HEK293 (cell line): ENCODE results near the gene CALM3.

Experiments used
- CTCF ChIA-PET: fragments of 350-600 bp; formaldehyde crosslinking; extraction: SDS; loops from one replicate; lab custom pipeline; 2021; ENCODE audit warnings: antibody characterized with exemption; lab: Yijun Ruan, JAX
- POLR2A ChIA-PET: fragments of 300-600 bp; formaldehyde crosslinking; extraction: SDS; loops from one replicate; lab custom pipeline; 2020; ENCODE audit warnings: antibody characterized with exemption, inconsistent platforms; lab: Yijun Ruan, JAX
- H3K27ac ChIP-seq: fragments of 200-500 bp; sonication (Bioruptor generic); 2 replicates; pipeline ENCODE4 v1.5.1; 2014; ENCODE audit warnings: low read depth, low read length, control low read depth, inconsistent platforms; ENCODE audit errors: extremely low read depth
- H3K36me3 ChIP-seq, 2 experiments: fragments of 200-500 bp in 1 of 2; sonication (Bioruptor generic) in 1 of 2; 1 replicate in 1 of 2; 2 replicates in 1 of 2; pipeline ENCODE4 v1.5.1; 2014 to 2017; ENCODE audit warnings: inconsistent platforms in 2 of 2, low read length in 2 of 2; ENCODE audit not compliant: control insufficient read depth in 2 of 2, insufficient read depth in 1 of 2
- H3K4me1 ChIP-seq: fragments of 200-500 bp; sonication (Bioruptor generic); 2 replicates; pipeline ENCODE4 v1.5.1; 2014; ENCODE audit warnings: mild to moderate bottlenecking, low read length, inconsistent platforms; ENCODE audit not compliant: control insufficient read depth, insufficient read depth
- H3K4me3 ChIP-seq: 2 replicates; pipeline ENCODE4 v1.5.1; 2011; ENCODE audit warnings: low read depth, mild to moderate bottlenecking, control low read depth, low read length, moderate library complexity
- H3K9me3 ChIP-seq: fragments of 200-500 bp; sonication (Bioruptor generic); 2 replicates; pipeline ENCODE4 v1.5.1; 2014; ENCODE audit warnings: low read depth, low read length, inconsistent platforms; ENCODE audit not compliant: control insufficient read depth, insufficient read depth
- ATF2 ChIP-seq: fragments of 450-650 bp; formaldehyde crosslinking; IDR thresholded peaks from 2 replicates; pipeline ENCODE4 v1.5.1; 2016; ENCODE audit warnings: missing biosample characterization, missing genetic modification characterization, low read depth
- BCL11A ChIP-seq: fragments of 450-650 bp; formaldehyde crosslinking; IDR thresholded peaks from 2 replicates; pipeline ENCODE4 v1.5.1; 2016; ENCODE audit warnings: low read depth, missing biosample characterization, missing genetic modification characterization
- EGR2 ChIP-seq: fragments of 450-650 bp; formaldehyde crosslinking; IDR thresholded peaks from 2 replicates; pipeline ENCODE4 v1.5.1; 2016; ENCODE audit warnings: low read depth, missing biosample characterization, missing genetic modification characterization
- KLF10 ChIP-seq: fragments of 450-650 bp; IDR thresholded peaks from 2 replicates; pipeline ENCODE4 v1.5.1; 2018; ENCODE audit warnings: missing biosample characterization, mild to moderate bottlenecking, missing genetic modification characterization
- MZF1 ChIP-seq: fragments of 450-650 bp; formaldehyde crosslinking; IDR thresholded peaks from 2 replicates; pipeline ENCODE4 v1.5.1; 2017; ENCODE audit warnings: missing biosample characterization, missing genetic modification characterization, borderline replicate concordance
- PRDM6 ChIP-seq: fragments of 450-650 bp; formaldehyde crosslinking; IDR thresholded peaks from 2 replicates; pipeline ENCODE4 v1.5.1; 2017; ENCODE audit warnings: missing biosample characterization, missing genetic modification characterization
- SCRT2 ChIP-seq: fragments of 450-650 bp; formaldehyde crosslinking; IDR thresholded peaks from 2 replicates; pipeline ENCODE4 v1.5.1; 2016; ENCODE audit warnings: missing biosample characterization, missing genetic modification characterization
- SETDB1 ChIP-seq: IDR thresholded peaks from one replicate; pipeline ENCODE4 v1.6.1; 2017; ENCODE audit warnings: mild to moderate bottlenecking, low read length, moderate library complexity, mixed read lengths; ENCODE audit not compliant: insufficient read length
- SP7 ChIP-seq: fragments of 450-650 bp; formaldehyde crosslinking; IDR thresholded peaks from 2 replicates; pipeline ENCODE4 v1.5.1; 2016; ENCODE audit warnings: missing biosample characterization, missing genetic modification characterization
- ZFP37 ChIP-seq: fragments of 450-650 bp; formaldehyde crosslinking; IDR thresholded peaks from 2 replicates; pipeline ENCODE4 v1.5.1; 2016; ENCODE audit warnings: missing biosample characterization, missing genetic modification characterization
- ZNF112 ChIP-seq: fragments of 450-650 bp; formaldehyde crosslinking; IDR thresholded peaks from 2 replicates; pipeline ENCODE4 v1.5.0; 2017; ENCODE audit warnings: missing biosample characterization, missing genetic modification characterization
- ZNF133 ChIP-seq: fragments of 450-650 bp; formaldehyde crosslinking; IDR thresholded peaks from 2 replicates; pipeline ENCODE4 v1.5.1; 2016; ENCODE audit warnings: missing biosample characterization, missing genetic modification characterization
- ZNF184 ChIP-seq: fragments of 450-650 bp; IDR thresholded peaks from 2 replicates; pipeline ENCODE4 v1.5.1; 2018; ENCODE audit warnings: missing biosample characterization, mild to moderate bottlenecking, missing genetic modification characterization
- ZNF223 ChIP-seq: fragments of 450-650 bp; formaldehyde crosslinking; IDR thresholded peaks from 2 replicates; pipeline ENCODE4 v1.5.1; 2016; ENCODE audit warnings: missing biosample characterization, missing genetic modification characterization
- ZNF280C ChIP-seq: fragments of 450-650 bp; formaldehyde crosslinking; IDR thresholded peaks from 2 replicates; pipeline ENCODE4 v1.5.1; 2016; ENCODE audit warnings: missing biosample characterization, missing genetic modification characterization
- ZNF426 ChIP-seq: fragments of 450-650 bp; formaldehyde crosslinking; IDR thresholded peaks from 2 replicates; pipeline ENCODE4 v1.5.1; 2017; ENCODE audit warnings: missing biosample characterization, missing genetic modification characterization, mild to moderate bottlenecking, inconsistent platforms, moderate library complexity
- ZNF670 ChIP-seq: fragments of 450-650 bp; formaldehyde crosslinking; IDR thresholded peaks from 2 replicates; pipeline ENCODE4 v1.5.1; 2016; ENCODE audit warnings: missing biosample characterization, missing genetic modification characterization, low read depth
- ZNF76 ChIP-seq: fragments of 450-650 bp; formaldehyde crosslinking; IDR thresholded peaks from 2 replicates; pipeline ENCODE4; 2016; ENCODE audit warnings: low read depth, missing biosample characterization, missing genetic modification characterization, borderline replicate concordance
- ZNF791 ChIP-seq: fragments of 450-650 bp; formaldehyde crosslinking; IDR thresholded peaks from 2 replicates; pipeline ENCODE4 v1.5.1; 2016; ENCODE audit warnings: missing biosample characterization, missing genetic modification characterization

CALM3 gene

GRCh38 chr19:46644720-46645119, 43.6 kb downstream of the CALM3 start:
- Histone ChIP-seq H3K4me3 (no peak overlapping the region), H3K27ac (no peak overlapping the region), H3K9me3 (no peaks in the 10 kb centered on the region), H3K36me3 (no peaks in the 10 kb centered on the region), H3K4me1 (no peaks in the 10 kb centered on the region)
- ChIA-PET POLR2A (interaction anchor here (0.6 to 1.6 kb wide), 2 partner anchors 44 to 66 kb away, joined by 4 to 5 read pairs; partner anchors contain the start of gene CALM3), CTCF (interaction anchor here (0.7 to 2.0 kb wide), 5 partner anchors 13 to 59 kb away, joined by 3 to 8 read pairs (median 3); no protein-coding TSS in a partner anchor)
- TF ChIP-seq ZNF223 (tag by site-specific recombination), result no peak
- no peak for TF ChIP-seq MZF1 (tag by site-specific recombination)
- no peak for TF ChIP-seq ZNF791 (tag by site-specific recombination)
- TF ChIP-seq ZNF670 (tag by site-specific recombination), result no peak
- TF ChIP-seq PRDM6 (tag by site-specific recombination), result no peak
- TF ChIP-seq ZNF133, result no peak
- TF ChIP-seq SP7 (tag by site-specific recombination), result no peak
- TF ChIP-seq ZNF280C, result no peak
- TF ChIP-seq ZNF112 (tag by site-specific recombination), result no peak
- no peak for TF ChIP-seq ZNF184
- no peak for TF ChIP-seq ZFP37 (tag by site-specific recombination)
- TF ChIP-seq SCRT2, result no peak
- no peak for TF ChIP-seq ATF2
- TF ChIP-seq KLF10 (tag by site-specific recombination), result no peak
- TF ChIP-seq ZNF76 (tag by site-specific recombination), result no peak
- TF ChIP-seq ZNF426 (tag by site-specific recombination), result no peak
- no peak for TF ChIP-seq BCL11A (tag by site-specific recombination)
- no peak for TF ChIP-seq EGR2 (tag by site-specific recombination)

GRCh38 chr19:46646402-46646801, 45.3 kb downstream of the CALM3 start:
- Histone ChIP-seq H3K36me3 (no peaks in the 10 kb centered on the region), H3K4me1 (no peaks in the 10 kb centered on the region), H3K9me3 (no peaks in the 10 kb centered on the region), H3K4me3 (no peak overlapping the region), H3K27ac (no peak overlapping the region)
- TF ChIP-seq SETDB1 (peak; percentile 54), ZNF112 (tag by site-specific recombination) (no peak)
- ChIA-PET CTCF (interaction anchor here (1.0 to 1.1 kb wide), 2 partner anchors 10 to 16 kb away, joined by 3 read pairs; no protein-coding TSS in a partner anchor), POLR2A (no interaction called here)
